MG63 (cell line): Measurements from ENCODE around the gene ADGRG1. TPM values are rescaled to one million over a fixed set of nuclear protein-coding genes. Genes with fewer than 3 reads are reported as not detected.
A peak's percentile ranks its signal among the peaks of the same experiment; 100 is the strongest.

Source experiments
- DNase-seq: peaks from one replicate; pipeline ENCODE4 v3.0.0-alpha.2; 2020
- H3K27me3 ChIP-seq: fragments of 250-450 bp; sonication (Bioruptor Pico); 2 replicates; pipeline ENCODE4 v1.5.1; 2020; ENCODE audit warnings: mild to moderate bottlenecking, moderate library complexity
- H3K36me3 ChIP-seq: fragments of 250-450 bp; sonication (Bioruptor Pico); 2 replicates; pipeline ENCODE4 v1.5.1; 2020; ENCODE audit warnings: mild to moderate bottlenecking, moderate library complexity
- H3K4me3 ChIP-seq: fragments of 250-450 bp; sonication (Bioruptor Pico); 2 replicates; pipeline ENCODE4 v1.5.1; 2020; ENCODE audit warnings: mild to moderate bottlenecking, moderate library complexity
- H3K9me3 ChIP-seq: fragments of 250-450 bp; sonication (Bioruptor Pico); 2 replicates; pipeline ENCODE4 v1.5.1; 2020; ENCODE audit warnings: mild to moderate bottlenecking, moderate library complexity
- total RNA-seq: library from RNA; depleted of rRNA; stranded (reverse); fragments of >200 nt; shearing (Covaris generic); gene quantifications from 2 replicates; pipeline ENCODE4 v1.2.3, GENCODE V29; 2014; ENCODE audit warnings: low replicate concordance

Gene ADGRG1
- total RNA-seq, 1 experiment from 2014 or later: 1.6 TPM

GRCh38 chr16:57648581-57649442 lies 20.4 kb downstream of the ADGRG1 start:
- Histone ChIP-seq H3K36me3 (no peaks in the 10 kb centered on the region), H3K27me3 (no peaks in the 10 kb centered on the region), H3K4me3 (no peak overlapping the region), H3K9me3 (no peaks in the 10 kb centered on the region)
- DNase-seq: peak; percentile 73

GRCh38 chr16:57649443-57649751 lies 21.0 kb downstream of the ADGRG1 start:
- no peaks in the 10 kb centered on the region for H3K9me3 ChIP-seq
- H3K27me3 ChIP-seq: no peaks in the 10 kb centered on the region
- H3K36me3 ChIP-seq: no peaks in the 10 kb centered on the region
- H3K4me3 ChIP-seq: no peak overlapping the region
- no peak for DNase-seq

- Histone ChIP-seq H3K27me3 (no peaks in the 10 kb centered on the region), H3K9me3 (no peaks in the 10 kb centered on the region), H3K36me3 (no peaks in the 10 kb centered on the region), H3K4me3 (no peak overlapping the region)
- no peak for DNase-seq
These were observed 21.4 kb downstream of the ADGRG1 start for GRCh38 chr16:57649846-57650245.

DNA sequence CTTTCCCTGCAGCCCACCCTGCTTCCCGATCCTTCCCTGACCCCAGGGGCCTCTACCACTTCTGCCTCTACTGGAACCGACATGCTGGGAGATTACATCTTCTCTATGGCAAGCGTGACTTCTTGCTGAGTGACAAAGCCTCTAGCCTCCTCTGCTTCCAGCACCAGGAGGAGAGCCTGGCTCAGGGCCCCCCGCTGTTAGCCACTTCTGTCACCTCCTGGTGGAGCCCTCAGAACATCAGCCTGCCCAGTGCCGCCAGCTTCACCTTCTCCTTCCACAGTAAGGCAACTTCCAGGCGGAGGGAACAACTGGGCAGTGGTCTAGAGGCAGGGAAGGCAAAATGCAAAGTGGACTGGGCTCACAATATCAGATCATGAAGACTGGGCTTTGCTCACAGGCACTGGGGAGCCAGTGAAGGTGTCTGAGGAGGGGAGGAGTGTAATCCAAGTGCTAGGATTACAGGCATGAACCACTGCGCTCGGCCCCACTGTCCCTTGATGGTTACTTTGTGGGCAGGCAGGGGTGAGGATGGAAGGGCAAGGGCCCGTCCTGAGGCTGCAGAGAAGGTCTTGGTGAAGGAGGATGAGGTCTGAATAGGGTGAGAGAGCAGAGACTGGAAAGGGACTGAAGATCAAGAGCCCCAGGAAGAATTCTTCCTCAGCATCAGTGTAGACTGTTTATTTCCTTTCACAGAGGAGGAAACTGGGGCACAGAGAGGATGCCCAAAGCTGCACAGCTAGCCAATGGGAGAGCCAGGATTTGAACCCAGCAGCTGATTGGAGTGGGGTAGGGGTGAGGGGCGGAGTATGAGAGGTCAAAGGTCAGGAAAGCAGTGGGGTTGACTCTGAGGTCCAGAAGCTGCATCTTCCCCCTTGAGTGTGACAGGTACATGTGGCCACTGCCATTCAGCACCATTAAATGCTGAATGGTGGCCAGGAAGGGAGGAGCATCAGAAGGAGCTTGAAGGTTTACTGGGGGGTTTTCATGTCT lies 23.2 kb downstream of the ADGRG1 start:
- DNase-seq: no peak
- no peak overlapping the region for H3K4me3 ChIP-seq
- no peaks in the 10 kb centered on the region for H3K9me3 ChIP-seq
- H3K36me3 ChIP-seq: no peaks in the 10 kb centered on the region
- no peaks in the 10 kb centered on the region for H3K27me3 ChIP-seq

DNA sequence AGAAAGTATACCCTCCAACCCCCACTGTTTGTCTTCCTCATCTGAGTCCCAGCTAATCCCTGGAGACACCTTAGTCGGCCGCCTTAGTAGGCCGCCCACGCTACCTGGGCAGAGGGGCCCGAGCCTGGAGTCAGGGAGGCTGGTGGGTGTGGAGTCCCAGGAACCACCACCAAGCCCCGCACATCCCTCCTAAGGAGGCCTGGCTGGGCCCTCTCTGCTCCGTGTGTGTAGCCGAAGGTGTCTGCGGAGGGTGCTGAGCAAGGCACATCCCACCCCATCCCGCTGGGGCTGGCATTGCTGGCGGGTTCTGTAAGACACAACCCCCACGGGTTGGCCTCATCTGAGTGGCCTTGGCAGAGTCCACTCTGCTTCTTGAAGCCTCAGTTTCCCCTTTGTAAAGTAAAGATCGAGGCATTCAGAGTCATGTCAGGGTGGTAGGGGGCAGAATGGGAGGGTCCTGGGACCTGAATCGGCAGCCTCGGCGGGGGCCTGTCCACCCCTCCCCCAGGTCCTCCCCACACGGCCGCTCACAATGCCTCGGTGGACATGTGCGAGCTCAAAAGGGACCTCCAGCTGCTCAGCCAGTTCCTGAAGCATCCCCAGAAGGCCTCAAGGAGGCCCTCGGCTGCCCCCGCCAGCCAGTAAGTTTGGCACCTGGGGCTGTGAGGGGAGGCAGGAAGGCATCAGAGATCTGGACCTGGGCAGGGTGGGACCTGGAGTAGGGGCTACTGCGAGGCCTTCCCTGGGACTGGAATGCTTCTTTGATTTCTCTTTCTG lies 24.5 kb downstream of the ADGRG1 start:
- no peaks in the 10 kb centered on the region for H3K9me3 ChIP-seq
- H3K27me3 ChIP-seq: no peaks in the 10 kb centered on the region
- no peaks in the 10 kb centered on the region for H3K36me3 ChIP-seq
- H3K4me3 ChIP-seq: no peak overlapping the region
- DNase-seq: no peak

- Histone ChIP-seq H3K27me3 (no peaks in the 10 kb centered on the region), H3K9me3 (no peaks in the 10 kb centered on the region), H3K4me3 (no peak overlapping the region), H3K36me3 (no peaks in the 10 kb centered on the region)
- peak; percentile 44 for DNase-seq
These were observed 25.5 kb downstream of the ADGRG1 start for GRCh38 chr16:57653936-57654335.

DNA sequence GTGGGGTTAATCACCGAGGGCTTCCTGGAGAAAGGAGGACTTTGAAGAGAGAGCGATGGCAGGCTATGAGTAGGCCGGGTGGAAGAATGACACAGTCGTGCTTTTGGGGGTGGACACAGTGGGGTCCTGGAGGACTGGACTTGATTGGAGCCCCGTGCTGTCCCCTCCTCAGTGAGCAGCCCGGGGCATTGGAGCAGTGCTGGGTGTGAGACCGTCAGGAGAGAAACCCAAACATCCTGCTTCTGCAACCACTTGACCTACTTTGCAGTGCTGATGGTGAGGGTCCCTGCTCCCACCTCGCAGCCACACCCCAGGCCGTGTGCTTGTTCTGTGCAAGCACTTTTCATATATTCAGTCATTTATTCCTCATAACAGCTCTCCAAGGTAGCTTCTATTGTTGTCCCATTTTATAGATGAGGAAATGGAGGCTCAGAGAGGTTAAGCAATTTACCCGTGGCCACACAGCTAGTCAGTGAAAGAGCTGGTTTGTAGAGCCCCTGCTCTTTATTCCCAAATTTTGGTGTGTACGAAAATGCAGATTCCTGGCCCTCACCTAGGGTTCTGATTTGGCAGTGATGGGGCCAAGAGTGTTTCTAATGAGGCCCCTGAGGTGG lies 28.0 kb downstream of the ADGRG1 start:
- Histone ChIP-seq H3K27me3 (no peaks in the 10 kb centered on the region), H3K4me3 (no peak overlapping the region), H3K9me3 (no peaks in the 10 kb centered on the region), H3K36me3 (no peaks in the 10 kb centered on the region)
- DNase-seq: no peak

GRCh38 chr16:57657228-57657627 lies 28.8 kb downstream of the ADGRG1 start:
- no peak for DNase-seq

DNA sequence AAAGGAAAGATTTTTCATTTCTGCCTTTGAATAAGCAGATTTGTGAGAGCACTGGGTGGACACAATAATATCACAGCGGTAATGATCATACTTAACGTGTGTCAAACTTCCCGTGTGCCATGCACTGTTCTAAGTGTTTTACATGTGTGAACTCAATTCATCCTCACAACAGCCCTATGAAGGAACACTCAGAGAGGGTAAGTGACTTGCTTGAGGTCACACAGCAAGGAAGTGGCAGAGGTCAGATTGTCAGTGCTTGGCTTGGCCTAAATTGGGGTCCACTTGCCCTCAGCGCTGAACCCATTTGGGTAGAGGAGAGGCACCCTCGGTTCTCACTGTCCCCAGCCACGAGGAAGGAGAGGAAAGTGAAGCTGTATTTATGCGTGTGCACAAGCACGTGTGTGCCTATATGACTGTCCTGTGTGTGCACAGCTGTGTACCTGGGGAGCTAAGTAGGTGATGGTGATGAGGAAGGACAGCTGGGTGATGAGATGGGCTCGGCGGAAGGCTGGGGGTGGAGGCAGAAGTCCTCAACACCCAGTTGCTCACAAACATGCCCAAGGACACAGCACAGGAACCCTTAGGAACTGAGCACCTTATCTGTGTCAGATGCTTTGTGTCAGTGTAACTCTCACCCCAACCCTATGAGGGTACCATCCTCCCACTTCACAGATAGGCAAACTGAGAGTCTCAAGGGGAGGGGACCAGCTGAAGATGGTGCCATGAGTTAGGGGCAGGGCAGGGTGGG lies 29.9 kb downstream of the ADGRG1 start:
- no peak for DNase-seq
- no peaks in the 10 kb centered on the region for H3K9me3 ChIP-seq
- no peaks in the 10 kb centered on the region for H3K27me3 ChIP-seq
- H3K36me3 ChIP-seq: no peaks in the 10 kb centered on the region
- H3K4me3 ChIP-seq: no peak overlapping the region

More at GRCh38 chr16:57657228-57657627, 28.8 kb downstream of the ADGRG1 start:
- Histone ChIP-seq H3K36me3 (no peaks in the 10 kb centered on the region), H3K4me3 (no peak overlapping the region), H3K9me3 (no peaks in the 10 kb centered on the region), H3K27me3 (no peaks in the 10 kb centered on the region)

DNA sequence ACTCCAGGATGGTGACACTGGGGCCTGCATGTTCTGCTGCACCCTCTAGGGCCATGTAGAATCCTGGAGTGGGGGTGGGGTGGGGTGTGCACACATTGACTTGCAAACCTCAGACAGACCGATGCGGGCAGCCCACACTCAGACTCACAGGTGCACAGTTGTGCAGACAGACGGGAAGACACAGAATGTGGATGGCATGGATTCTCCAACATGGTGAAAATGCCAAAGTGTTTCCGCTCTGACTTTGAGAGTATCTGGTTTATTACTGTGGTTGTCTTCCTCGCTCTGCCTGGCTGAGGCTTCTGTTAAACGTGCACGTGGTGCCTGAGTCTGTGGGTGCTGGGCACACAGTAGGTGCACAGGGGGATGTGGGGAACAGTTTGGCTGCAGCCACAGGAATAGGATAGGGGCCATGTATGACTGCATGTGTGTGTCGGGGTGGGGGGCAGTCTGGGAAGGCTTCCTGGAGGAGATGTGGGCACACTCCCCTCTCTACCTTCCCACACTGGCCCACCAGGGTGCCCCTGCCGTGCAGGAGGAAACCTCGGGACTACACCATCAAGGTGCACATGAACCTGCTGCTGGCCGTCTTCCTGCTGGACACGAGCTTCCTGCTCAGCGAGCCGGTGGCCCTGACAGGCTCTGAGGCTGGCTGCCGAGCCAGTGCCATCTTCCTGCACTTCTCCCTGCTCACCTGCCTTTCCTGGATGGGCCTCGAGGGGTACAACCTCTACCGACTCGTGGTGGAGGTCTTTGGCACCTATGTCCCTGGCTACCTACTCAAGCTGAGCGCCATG lies 30.6 kb downstream of the ADGRG1 start:
- Histone ChIP-seq H3K36me3 (no peaks in the 10 kb centered on the region), H3K9me3 (no peaks in the 10 kb centered on the region), H3K27me3 (no peaks in the 10 kb centered on the region), H3K4me3 (no peak overlapping the region)
- DNase-seq: no peak

DNA sequence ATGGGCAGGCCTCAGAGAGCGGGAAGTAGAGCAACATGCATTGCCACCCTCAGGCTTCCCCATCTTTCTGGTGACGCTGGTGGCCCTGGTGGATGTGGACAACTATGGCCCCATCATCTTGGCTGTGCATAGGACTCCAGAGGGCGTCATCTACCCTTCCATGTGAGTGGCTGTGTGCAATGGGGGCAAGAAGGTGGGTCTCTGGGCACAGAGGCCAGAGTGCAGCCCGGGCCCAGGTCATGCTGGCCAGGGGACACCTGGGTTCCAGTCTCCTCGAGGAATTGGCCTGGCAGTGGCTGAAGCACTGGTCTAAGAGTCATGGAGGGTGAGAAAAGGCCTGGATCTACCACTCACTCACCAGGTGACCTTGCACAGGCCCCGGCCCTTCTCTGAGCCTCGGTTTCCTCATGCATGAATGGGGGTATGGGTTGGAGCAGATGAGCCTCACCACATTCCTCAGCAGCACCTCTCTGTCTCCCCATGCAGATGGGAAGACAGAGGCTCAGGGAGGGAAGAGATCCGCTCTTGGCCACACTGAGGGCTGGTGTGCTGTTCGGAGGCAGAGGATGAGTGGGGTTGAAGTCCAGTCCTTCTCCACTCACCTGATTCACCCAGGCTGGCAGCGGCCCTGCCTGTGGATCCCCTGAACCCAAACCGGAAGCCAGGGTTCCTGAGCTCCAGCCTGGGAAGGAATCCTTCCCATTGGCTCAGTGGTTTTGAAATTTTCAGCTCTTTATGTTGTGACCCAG lies 32.5 kb downstream of the ADGRG1 start:
- Histone ChIP-seq H3K36me3 (no peaks in the 10 kb centered on the region), H3K9me3 (no peaks in the 10 kb centered on the region), H3K27me3 (no peaks in the 10 kb centered on the region), H3K4me3 (no peak overlapping the region)
- DNase-seq: no peak

DNA sequence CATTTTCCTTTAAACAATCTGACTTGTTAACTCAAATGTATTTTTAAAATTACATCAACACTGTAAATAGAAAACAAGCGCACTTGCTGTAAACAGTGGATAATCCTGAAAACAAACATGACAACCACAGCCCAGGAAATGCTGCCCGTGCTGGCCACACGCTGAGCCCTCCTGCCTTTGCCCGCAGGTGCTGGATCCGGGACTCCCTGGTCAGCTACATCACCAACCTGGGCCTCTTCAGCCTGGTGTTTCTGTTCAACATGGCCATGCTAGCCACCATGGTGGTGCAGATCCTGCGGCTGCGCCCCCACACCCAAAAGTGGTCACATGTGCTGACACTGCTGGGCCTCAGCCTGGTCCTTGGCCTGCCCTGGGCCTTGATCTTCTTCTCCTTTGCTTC lies 33.1 kb downstream of the ADGRG1 start:
- Histone ChIP-seq H3K4me3 (no peak overlapping the region), H3K36me3 (no peaks in the 10 kb centered on the region), H3K9me3 (no peaks in the 10 kb centered on the region), H3K27me3 (no peaks in the 10 kb centered on the region)
- DNase-seq: no peak

DNA sequence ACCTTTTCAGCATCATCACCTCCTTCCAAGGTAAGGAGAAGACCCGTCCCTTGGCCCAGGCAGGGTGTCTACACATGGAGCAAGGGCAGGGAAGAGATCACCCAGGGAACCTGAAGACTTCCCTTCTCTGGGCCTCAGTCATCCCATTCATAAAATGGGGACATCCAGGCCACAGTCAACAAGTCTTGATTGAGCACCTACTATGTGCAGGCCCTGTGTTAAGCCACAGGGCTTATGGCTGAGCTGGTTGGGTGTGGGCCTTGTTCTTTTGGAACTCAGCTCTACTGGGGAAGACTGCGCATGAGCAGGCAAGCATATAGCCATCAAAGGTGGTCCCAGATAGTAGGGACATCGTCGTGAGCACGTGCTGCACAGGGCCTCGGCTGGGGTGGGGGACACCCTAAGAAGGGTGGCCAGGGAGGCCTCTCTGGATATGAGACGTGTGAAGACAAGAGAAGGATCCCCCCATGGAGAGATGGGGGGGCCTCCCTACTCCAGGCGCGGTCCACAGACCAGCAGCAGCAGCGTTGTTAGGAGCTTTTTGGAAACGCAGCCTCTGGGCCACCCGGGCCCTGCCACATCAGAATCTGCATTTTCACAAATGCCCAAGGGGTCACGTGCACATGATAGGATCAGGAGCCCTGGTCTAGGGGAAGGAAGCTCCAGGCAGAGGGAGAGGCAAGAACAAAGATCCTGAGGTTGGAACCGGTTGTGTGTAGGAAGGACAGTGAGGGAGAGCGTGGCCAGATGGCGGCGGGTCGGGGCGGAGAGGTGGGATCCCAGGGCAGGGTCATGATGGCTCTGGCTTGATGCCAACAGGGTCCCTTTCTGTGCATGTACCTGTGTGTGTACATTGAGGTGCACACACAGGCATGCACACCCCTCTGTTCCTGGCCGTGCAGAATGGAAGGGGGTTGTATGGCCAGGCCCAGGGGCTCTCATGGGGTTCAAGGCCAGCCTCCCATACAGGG lies 33.8 kb downstream of the ADGRG1 start:
- no peak overlapping the region for H3K4me3 ChIP-seq
- DNase-seq: no peak
- H3K36me3 ChIP-seq: no peaks in the 10 kb centered on the region
- H3K9me3 ChIP-seq: no peaks in the 10 kb centered on the region
- H3K27me3 ChIP-seq: no peaks in the 10 kb centered on the region

GRCh38 chr16:57663436-57663835 lies 35.0 kb downstream of the ADGRG1 start:
- DNase-seq: no peak
- H3K4me3 ChIP-seq: no peak overlapping the region

More at GRCh38 chr16:57663436-57663835, 35.0 kb downstream of the ADGRG1 start:
- Histone ChIP-seq H3K9me3 (no peaks in the 10 kb centered on the region), H3K36me3 (no peaks in the 10 kb centered on the region), H3K27me3 (no peaks in the 10 kb centered on the region)
